GM11168 (cell line): ENCODE data around the gene GRB10.

Experiments used
- in situ Hi-C: fragments of 300-500 bp; cut with MboI; formaldehyde crosslinking; loops from one replicate; pipeline ENCODE4 v1.12.0; 2022; ENCODE audit warnings: low sequenced_read_pairs; ENCODE audit not compliant: unreplicated experiment

Gene GRB10

DNA sequence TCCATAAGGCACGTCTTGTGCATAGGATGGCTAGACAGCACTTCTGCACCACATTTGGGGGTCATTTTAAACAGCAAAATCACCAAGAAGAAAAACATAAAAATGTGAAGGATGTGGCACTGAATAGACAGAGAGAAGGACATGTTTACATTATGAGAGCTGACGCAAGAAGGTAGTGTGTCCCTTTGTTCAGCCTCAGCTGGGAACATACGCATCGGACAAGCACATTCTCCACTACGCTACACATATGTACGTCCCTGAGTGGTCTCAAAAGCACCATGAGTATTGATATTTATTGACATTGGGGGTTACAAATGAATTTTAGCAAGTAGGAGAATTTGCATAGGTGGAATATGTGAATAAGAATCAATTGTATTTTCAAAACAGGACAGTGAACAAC is 237.7 kb downstream of the GRB10 start:
- in situ Hi-C loops = no loop called here

- in situ Hi-C loops = no loop called here
These were observed 238.8 kb downstream of the GRB10 start for GRCh38 chr7:50543776-50544442.

DNA sequence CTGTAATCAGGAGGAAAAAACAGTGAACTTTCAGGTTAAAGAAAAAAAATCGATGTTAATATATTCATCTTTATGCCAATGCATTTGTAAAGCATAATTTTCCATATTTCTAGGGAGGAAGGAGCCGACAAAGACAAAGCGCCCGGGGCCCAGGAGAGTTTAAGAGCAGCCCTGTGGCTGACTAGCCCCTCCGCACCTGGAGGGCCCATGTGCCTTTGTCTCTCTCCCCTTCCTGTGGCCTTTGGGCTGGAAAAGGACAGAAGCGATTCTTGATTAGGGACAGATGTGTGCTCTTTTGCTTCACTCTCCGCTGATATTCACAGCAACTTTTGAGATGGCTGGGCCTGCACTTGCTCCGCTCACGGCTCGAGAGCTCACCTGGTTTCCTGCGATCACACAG is 240.6 kb downstream of the GRB10 start:
- in situ Hi-C loops = no loop called here

GRCh38 chr7:50540785-50541579 is 241.7 kb downstream of the GRB10 start:
- in situ Hi-C loops = no loop called here
